A673 (cell line): ENCODE results near the gene OR10J1. TPM values are rescaled to one million over a fixed set of nuclear protein-coding genes. Genes with fewer than 3 reads are reported as not detected.

ENCODE experiments used
- BruUV-seq: library from RNA; stranded (reverse); fragments of 400-500 nt; replicated peaks from 2 replicates; lab custom pipeline; 2021; lab: Mats Ljungman, UMichigan
- CTCF ChIA-PET: fragments of 300-600 bp; sonication (Branson Sonifier 250); formaldehyde crosslinking; loops from one replicate; lab custom pipeline; 2022; ENCODE audit warnings: antibody characterized with exemption; lab: Charles Lee
- POLR2A ChIA-PET: fragments of 300-600 bp; sonication (Branson Sonifier 250); formaldehyde crosslinking; loops from one replicate; lab custom pipeline; 2022; ENCODE audit warnings: antibody characterized with exemption; ENCODE audit not compliant: low non-redundant PET; lab: Charles Lee
- DNase-seq: peaks from one replicate; pipeline ENCODE4 v3.0.0-alpha.2; 2015; ENCODE audit warnings: low spot score
- H3K27ac ChIP-seq: fragments of 200-600 bp; sonication (generic); 2 replicates; pipeline ENCODE4 v1.5.1; 2016; ENCODE audit warnings: mixed run types, low read depth, mild to moderate bottlenecking, mixed read lengths, antibody characterized with exemption, low read length; ENCODE audit not compliant: poor library complexity, severe bottlenecking
- H3K27me3 ChIP-seq: fragments of 200-600 bp; sonication (generic); replicated peaks from 2 replicates; pipeline ENCODE4 v1.6.1; 2017; ENCODE audit warnings: mixed run types, low read depth, mild to moderate bottlenecking, mixed read lengths, antibody characterized with exemption, low read length; ENCODE audit not compliant: insufficient read depth, poor library complexity
- H3K36me3 ChIP-seq: fragments of 200-600 bp; sonication (generic); 2 replicates; pipeline ENCODE4 v1.6.1; 2016; ENCODE audit warnings: mixed run types, mild to moderate bottlenecking, mixed read lengths, antibody characterized with exemption, low read length; ENCODE audit not compliant: insufficient read depth, poor library complexity, severe bottlenecking
- H3K4me1 ChIP-seq: fragments of 200-600 bp; sonication (generic); 2 replicates; pipeline ENCODE4 v1.6.1; 2017; ENCODE audit warnings: mixed run types, mild to moderate bottlenecking, mixed read lengths, antibody characterized with exemption, low read length; ENCODE audit not compliant: insufficient read depth, poor library complexity, severe bottlenecking
- H3K4me3 ChIP-seq: fragments of 200-600 bp; sonication (generic); 2 replicates; pipeline ENCODE4 v1.5.1; 2016; ENCODE audit warnings: low read depth, mixed run types, mild to moderate bottlenecking, mixed read lengths, low read length; ENCODE audit not compliant: poor library complexity, severe bottlenecking
- H3K9me3 ChIP-seq: fragments of 200-600 bp; sonication (generic); 2 replicates; pipeline ENCODE4 v1.6.1; 2016; ENCODE audit warnings: mixed run types, low read depth, mild to moderate bottlenecking, mixed read lengths, antibody characterized with exemption, low read length; ENCODE audit not compliant: poor library complexity, severe bottlenecking
- CTCF ChIP-seq: fragments of 300-800, 200-600 bp; sonication (generic); conservative IDR thresholded peaks from 2 replicates; pipeline ENCODE4 v1.5.1; 2017; ENCODE audit warnings: low read depth, mild to moderate bottlenecking, antibody characterized with exemption, low read length, moderate library complexity, mixed read lengths
- EZH2 ChIP-seq: fragments of 200-600 bp; sonication (generic); IDR thresholded peaks from 2 replicates; pipeline ENCODE4 v1.6.1; 2017; ENCODE audit warnings: borderline replicate concordance, low read depth, mild to moderate bottlenecking, mixed read lengths, antibody characterized with exemption, low read length; ENCODE audit not compliant: poor library complexity, severe bottlenecking
- intact Hi-C: fragments of 100-400 bp; cut with micrococcal nuclease; formaldehyde crosslinking; loops from one replicate; pipeline ENCODE4 v1.10.0; 2022; ENCODE audit not compliant: unreplicated experiment
- total RNA-seq: library from RNA; stranded (reverse); gene quantifications from 2 replicates; pipeline ENCODE4 v1.2.3, GENCODE V29; 2021

Gene OR10J1
- total RNA-seq, 1 experiment from 2014 or later, result not detected

- BruUV-seq, result no TSS peak
- H3K4me1 ChIP-seq, result no peaks in the 10 kb centered on the region
- POLR2A ChIA-PET, result no interaction called here
- H3K27ac ChIP-seq, result no peak overlapping the region
- no peaks in the 10 kb centered on the region for H3K36me3 ChIP-seq
- no peak for TF ChIP-seq CTCF
- no peak for TF ChIP-seq EZH2
- DNase-seq, result no peak
- CTCF ChIA-PET, result no interaction called here
- no peak overlapping the region for H3K4me3 ChIP-seq
- intact Hi-C loops, result no loop called here
- peaks cover 15% of the 10 kb centered on the region for H3K9me3 ChIP-seq
- no peaks in the 10 kb centered on the region for H3K27me3 ChIP-seq
Observed at GRCh38 chr1:159465191-159465603, 25.7 kb downstream of the OR10J1 start.

- ChIA-PET CTCF (no interaction called here), POLR2A (no interaction called here)
- no peak overlapping the region for H3K27ac ChIP-seq
- no peaks in the 10 kb centered on the region for H3K36me3 ChIP-seq
- no peaks in the 10 kb centered on the region for H3K9me3 ChIP-seq
- no peak overlapping the region for H3K4me3 ChIP-seq
- intact Hi-C loops, result no loop called here
- TF ChIP-seq CTCF, result no peak
- TF ChIP-seq EZH2, result no peak
- no peak for DNase-seq
- no peaks in the 10 kb centered on the region for H3K4me1 ChIP-seq
- no peaks in the 10 kb centered on the region for H3K27me3 ChIP-seq
- no TSS peak for BruUV-seq
Observed at GRCh38 chr1:159468321-159468720, 28.8 kb downstream of the OR10J1 start.

GRCh38 chr1:159469921-159470533 lies 30.5 kb downstream of the OR10J1 start:
- CTCF ChIA-PET, result no interaction called here
- no peak overlapping the region for H3K27ac ChIP-seq
- intact Hi-C loops, result no loop called here
- BruUV-seq, result no TSS peak
- DNase-seq, result no peak
- no peak for TF ChIP-seq EZH2
- no peak for TF ChIP-seq CTCF
- POLR2A ChIA-PET, result no interaction called here
- H3K4me3 ChIP-seq, result no peak overlapping the region
- H3K4me1 ChIP-seq, result no peaks in the 10 kb centered on the region
- no peaks in the 10 kb centered on the region for H3K9me3 ChIP-seq
- H3K36me3 ChIP-seq, result no peaks in the 10 kb centered on the region
- H3K27me3 ChIP-seq, result no peaks in the 10 kb centered on the region
